RWPE2 (cell line): ENCODE measurements around the gene STAT5B.

Experiments used
- ATAC-seq: fragments of 200-7000 bp; cut with Tn5 transposase; 3 replicates; pipeline ENCODE4 v1.9.1; 2021; ENCODE audit warnings: low read depth
- DNase-seq: peaks from one replicate; pipeline ENCODE4 v3.0.0-alpha.2; 2020; ENCODE audit warnings: low spot score
- H3K27ac ChIP-seq: fragments of 450-650 bp; 2 replicates; pipeline ENCODE4 v1.5.1; 2017; ENCODE audit warnings: mild to moderate bottlenecking; ENCODE audit not compliant: poor library complexity, severe bottlenecking
- H3K27me3 ChIP-seq: fragments of 250-450 bp; sonication (Bioruptor Pico); 2 replicates; pipeline ENCODE4 v1.5.1; 2021; ENCODE audit warnings: mild to moderate bottlenecking, moderate library complexity; ENCODE audit not compliant: insufficient read depth, poor library complexity, severe bottlenecking
- H3K36me3 ChIP-seq: fragments of 250-450 bp; sonication (Bioruptor Pico); 2 replicates; pipeline ENCODE4 v1.5.1; 2020; ENCODE audit warnings: low read depth, mild to moderate bottlenecking, moderate library complexity
- H3K4me1 ChIP-seq: fragments of 250-450 bp; sonication (Bioruptor Pico); 2 replicates; pipeline ENCODE4 v1.5.1; 2021; ENCODE audit warnings: mild to moderate bottlenecking, moderate library complexity; ENCODE audit not compliant: insufficient read depth, poor library complexity, severe bottlenecking
- H3K4me3 ChIP-seq: fragments of 250-450 bp; sonication (Bioruptor Pico); 2 replicates; pipeline ENCODE4 v1.5.1; 2021; ENCODE audit warnings: mild to moderate bottlenecking, moderate library complexity; ENCODE audit not compliant: severe bottlenecking
- H3K9me3 ChIP-seq: fragments of 250-450 bp; sonication (Bioruptor Pico); 2 replicates; pipeline ENCODE4 v1.5.1; 2021; ENCODE audit warnings: mild to moderate bottlenecking, moderate library complexity; ENCODE audit not compliant: severe bottlenecking
- TF ChIP-seq, protein P1 (sequence below): fragments of 450-650 bp; IDR thresholded peaks from one replicate; pipeline ENCODE4 v1.5.1; 2017; ENCODE audit warnings: mild to moderate bottlenecking, moderate library complexity; ENCODE audit not compliant: poor library complexity, severe bottlenecking

Gene STAT5B

DNA sequence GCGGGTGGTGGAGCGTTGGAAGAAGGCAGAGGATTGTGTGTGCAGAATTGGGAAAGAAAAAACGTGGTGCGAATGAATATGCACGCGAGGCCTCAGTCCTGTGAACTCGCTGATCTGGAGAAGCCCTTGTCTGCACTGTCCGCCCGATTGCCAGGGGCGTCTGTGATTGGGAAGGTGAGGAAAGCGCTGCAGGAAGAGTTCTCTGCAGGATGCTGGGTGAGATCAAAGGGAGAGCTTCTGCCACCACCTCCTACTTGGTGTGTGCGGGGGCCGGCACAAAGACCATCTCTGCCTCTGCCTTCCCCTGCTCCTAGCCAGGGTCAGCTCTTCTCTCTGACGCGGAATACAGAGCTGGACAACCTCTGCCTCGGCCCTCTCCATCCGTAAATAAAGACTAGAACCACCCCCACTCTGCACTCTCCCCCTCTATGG is 120.6 kb downstream of the STAT5B start:
- Histone ChIP-seq H3K27ac (peak overlapping the region; percentile 21), H3K9me3 (no peaks in the 10 kb centered on the region)
- TF ChIP-seq, protein P1, sequence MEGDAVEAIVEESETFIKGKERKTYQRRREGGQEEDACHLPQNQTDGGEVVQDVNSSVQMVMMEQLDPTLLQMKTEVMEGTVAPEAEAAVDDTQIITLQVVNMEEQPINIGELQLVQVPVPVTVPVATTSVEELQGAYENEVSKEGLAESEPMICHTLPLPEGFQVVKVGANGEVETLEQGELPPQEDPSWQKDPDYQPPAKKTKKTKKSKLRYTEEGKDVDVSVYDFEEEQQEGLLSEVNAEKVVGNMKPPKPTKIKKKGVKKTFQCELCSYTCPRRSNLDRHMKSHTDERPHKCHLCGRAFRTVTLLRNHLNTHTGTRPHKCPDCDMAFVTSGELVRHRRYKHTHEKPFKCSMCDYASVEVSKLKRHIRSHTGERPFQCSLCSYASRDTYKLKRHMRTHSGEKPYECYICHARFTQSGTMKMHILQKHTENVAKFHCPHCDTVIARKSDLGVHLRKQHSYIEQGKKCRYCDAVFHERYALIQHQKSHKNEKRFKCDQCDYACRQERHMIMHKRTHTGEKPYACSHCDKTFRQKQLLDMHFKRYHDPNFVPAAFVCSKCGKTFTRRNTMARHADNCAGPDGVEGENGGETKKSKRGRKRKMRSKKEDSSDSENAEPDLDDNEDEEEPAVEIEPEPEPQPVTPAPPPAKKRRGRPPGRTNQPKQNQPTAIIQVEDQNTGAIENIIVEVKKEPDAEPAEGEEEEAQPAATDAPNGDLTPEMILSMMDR = no peak

DNA sequence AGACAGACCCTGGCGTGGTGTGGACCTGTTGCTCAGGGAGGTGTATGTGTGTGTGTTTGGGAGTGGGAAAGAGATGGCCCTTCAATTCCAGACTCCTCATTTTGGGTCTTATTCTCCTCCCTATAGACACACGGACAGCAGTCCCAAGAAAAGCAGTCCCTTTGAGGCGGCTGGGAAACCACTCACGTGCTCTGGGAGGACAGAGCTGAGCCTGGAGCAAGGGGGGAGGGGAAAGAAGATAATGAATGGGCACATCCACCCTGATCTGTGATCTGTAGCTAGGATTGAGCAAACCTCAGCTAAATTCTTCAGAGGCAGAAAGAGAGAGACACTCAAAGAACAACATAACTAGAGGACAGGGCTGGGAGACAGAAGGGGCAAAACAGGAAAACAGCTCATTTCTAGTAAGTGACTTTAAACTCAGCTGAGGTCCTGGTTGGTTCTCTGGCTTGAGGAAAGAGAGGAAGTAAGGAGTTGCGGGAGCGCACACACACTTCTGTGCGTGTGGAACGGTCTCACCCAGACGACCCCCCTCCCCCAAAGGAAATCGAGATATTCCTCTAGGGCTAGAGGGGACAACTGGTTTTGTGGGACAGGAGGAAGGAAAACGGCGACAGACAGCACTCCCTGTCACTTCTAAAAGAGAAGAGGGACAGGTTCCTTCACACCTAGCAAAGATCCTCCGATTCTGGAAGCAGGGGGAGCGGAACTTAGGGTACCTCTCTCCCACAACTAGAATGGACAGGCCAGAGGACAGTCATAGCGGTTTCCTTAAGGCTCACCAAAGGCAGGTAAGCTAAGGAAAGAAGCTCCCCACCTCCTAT is 122.1 kb downstream of the STAT5B start:
- TF ChIP-seq, protein P1 = no peak
- DNase-seq = no peak
- peak overlapping the region; percentile 21 for H3K27ac ChIP-seq

More for the DNA sequence above, 120.6 kb downstream of the STAT5B start:
- no peaks in the 10 kb centered on the region for H3K27me3 ChIP-seq
- H3K4me3 ChIP-seq = peak overlapping the region; percentile 74
- no peak for ATAC-seq
- no peak for DNase-seq
- H3K4me1 ChIP-seq = peaks cover 6% of the 10 kb centered on the region
- H3K36me3 ChIP-seq = peaks cover 4% of the 10 kb centered on the region

More for the DNA sequence above, 122.1 kb downstream of the STAT5B start:
- Histone ChIP-seq H3K36me3 (peaks cover 4% of the 10 kb centered on the region), H3K9me3 (no peaks in the 10 kb centered on the region), H3K27me3 (no peaks in the 10 kb centered on the region), H3K4me3 (peak overlapping the region; percentile 74), H3K4me1 (peaks cover 6% of the 10 kb centered on the region)
- no peak; the same call in 2 of the 3 replicates for ATAC-seq
